Left cardiac atrium (tissue), 4 donors: ENCODE results near the gene PTK7. TPM values are rescaled to one million over a fixed set of nuclear protein-coding genes. Genes with fewer than 3 reads are reported as not detected.
"Not testable (repeated sequence)": the region's sequence is repeated elsewhere in the genome, so short reads cannot be mapped to it uniquely, and the experiment has no call there.

ENCODE experiments used
- ATAC-seq, 2 donors: fragments of 200-7000 bp; cut with Tn5 transposase; one replicate each; pipeline ENCODE4 v1.9.1; 2020; ENCODE audit warnings: mild to moderate bottlenecking in 2 of 2, moderate library complexity in 2 of 2
- DNase-seq: peaks from one replicate; pipeline ENCODE4 v3.0.0-alpha.2; 2020
- intact Hi-C, 2 donors: fragments of 100-400 bp; cut with DNase I; formaldehyde crosslinking; loops; one replicate each; pipeline versions ENCODE4 v1.14.1 to v1.15.1; 2022 to 2023
- total RNA-seq, 2 donors: library from RNA; stranded (reverse); fragmentation: NEBNext Ultra II Directional; extraction: Animal tissue kit (Norgen Biotek cat#: 25700); gene quantifications; one replicate each; pipeline ENCODE4 v1.2.1, GENCODE V29; 2021
- donor health status: DM: no; HTN: yes; CAD: no.
- donor health status: DM: no; HTN: yes; CAD: no; lungs with severe emphysema.
- donor health status: DM: yes; HTN: yes; CAD: no.
- donor health status: Dilated cardiomyopathy.

Gene PTK7
- total RNA-seq, 2 donors from 2014 or later: 6.6 to 7.8 TPM

DNA sequence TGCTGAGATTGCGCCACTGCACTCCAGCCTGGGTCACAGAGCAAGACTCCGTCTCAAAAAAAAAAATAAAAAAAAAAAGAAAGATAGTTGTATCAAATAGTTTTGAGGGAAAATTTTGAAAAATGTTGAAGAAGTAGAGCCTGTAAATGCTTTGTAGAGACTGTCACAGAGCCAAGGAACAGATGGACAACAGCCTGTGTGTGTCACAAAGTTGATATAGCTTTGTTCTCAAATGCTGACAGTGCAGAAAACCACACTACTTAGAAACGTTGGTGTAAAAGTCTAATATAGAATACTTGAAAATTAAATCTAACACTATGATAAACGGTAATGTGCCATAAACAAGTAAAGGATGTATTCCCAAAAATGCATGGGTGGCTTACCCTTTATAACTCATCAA, 25.4 kb downstream of the PTK7 start:
- intact Hi-C loops: no loop called here
- DNase-seq (no peak), ATAC-seq (no peak)

DNA sequence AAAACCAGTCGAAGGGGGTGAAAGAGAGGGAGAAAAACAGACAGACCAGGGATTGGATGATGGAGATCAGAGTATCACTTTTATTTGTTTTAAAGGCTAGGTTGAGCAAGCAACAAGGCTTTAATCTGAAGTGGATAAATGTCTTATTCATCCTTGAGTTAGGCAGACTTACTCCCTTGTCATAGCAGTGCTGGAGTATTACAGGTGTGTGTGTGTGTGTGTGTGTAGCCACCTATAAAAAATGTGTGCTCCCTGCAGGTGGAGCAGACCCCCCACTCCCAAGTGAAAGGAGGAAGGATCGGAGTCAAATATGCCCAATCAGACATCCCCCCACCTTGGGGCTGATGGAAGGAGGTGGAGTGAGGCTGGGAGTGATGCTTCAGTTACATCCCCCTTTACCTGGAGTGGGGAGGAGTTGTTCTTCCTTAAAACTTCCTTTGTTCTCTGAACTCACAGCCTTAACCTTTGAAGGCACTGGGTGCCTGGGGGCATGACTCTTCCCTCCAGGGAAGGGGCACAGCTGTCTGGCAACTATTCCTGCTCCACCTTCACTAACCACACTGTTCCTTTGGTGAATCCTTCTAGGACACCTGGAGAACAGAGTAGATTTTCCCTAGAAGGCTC, 27.3 kb downstream of the PTK7 start:
- DNase-seq: no peak
- intact Hi-C loops: no loop called here
- no peak for ATAC-seq

GRCh38 chr6:43105538-43106222, 29.6 kb downstream of the PTK7 start:
- DNase-seq: no peak
- peak in 1 of 2 donors; percentile 58 for ATAC-seq
- intact Hi-C loops: no loop called here

GRCh38 chr6:43107344-43108062, 31.4 kb downstream of the PTK7 start:
- no peak for DNase-seq
- intact Hi-C loops: no loop called here
- no peak for ATAC-seq

GRCh38 chr6:43113431-43114260, 37.5 kb downstream of the PTK7 start:
- ATAC-seq (peak; percentile 13 to 20), DNase-seq (no peak)
- intact Hi-C loops: no loop called here

- no peak for ATAC-seq
- intact Hi-C loops: no loop called here
- DNase-seq: no peak
Measured at GRCh38 chr6:43115365-43115764, 39.3 kb downstream of the PTK7 start.

- DNase-seq, ATAC-seq, intact Hi-C loops: not testable (repeated sequence)
Measured at GRCh38 chr6:43117466-43117865, 41.4 kb downstream of the PTK7 start.

- no peak for DNase-seq
- ATAC-seq: no peak
- intact Hi-C loops: no loop called here
Measured at GRCh38 chr6:43119482-43119881, 43.4 kb downstream of the PTK7 start.

- DNase-seq (no peak), ATAC-seq (no peak)
- intact Hi-C loops: no loop called here
Measured at GRCh38 chr6:43120101-43120763, 44.1 kb downstream of the PTK7 start.

DNA sequence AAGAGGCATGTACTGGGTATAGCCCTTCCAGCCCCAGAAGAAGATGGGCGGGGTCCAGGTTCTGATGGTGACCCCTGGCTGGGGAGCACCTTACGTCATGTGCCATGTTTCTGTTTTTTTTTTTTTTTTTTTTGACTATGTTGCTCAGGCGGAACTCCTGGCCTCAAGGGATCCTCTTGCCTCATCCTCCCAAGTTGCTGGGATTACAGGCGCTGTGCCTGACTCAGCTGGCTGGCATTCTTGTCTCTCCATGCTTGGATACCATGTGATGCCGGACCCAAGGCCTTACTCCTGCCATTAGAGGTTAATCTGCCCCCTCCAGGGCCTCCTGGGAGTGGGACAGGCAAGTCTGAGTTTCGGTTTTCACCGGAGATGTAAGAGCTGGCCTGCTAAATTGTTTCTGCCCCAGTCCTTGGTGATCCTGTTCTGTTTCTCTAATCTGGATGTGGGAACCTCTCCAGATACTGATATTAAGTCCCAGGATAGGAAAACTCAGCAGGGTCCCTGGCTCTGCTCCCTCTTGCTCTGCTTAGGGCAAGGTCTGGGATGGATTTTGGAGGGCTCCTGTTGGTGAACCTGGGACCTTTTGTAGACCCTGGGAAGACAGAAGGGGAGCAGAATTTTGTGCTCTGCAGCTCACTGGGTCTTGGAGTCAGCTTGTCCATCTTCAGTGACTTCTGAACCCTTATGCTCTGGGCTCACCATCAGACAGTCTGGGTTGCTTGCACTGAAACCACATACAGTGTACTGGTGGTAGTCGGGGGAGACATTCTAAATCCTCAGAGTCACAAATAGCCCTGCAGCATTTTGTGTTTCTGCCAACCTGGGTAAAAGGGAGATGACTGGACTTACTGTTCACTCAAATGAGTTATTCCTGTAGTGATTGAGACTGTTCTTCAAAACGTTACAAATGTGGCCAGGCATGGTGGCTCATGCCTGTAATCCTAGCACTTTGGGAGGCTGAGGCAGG, 45.1 kb downstream of the PTK7 start:
- DNase-seq (peak; percentile 75), ATAC-seq (peak; percentile 77 to 87)
- intact Hi-C loops: no loop called here

GRCh38 chr6:43122146-43122545, 46.0 kb downstream of the PTK7 start:
- intact Hi-C loops: no loop called here
- DNase-seq: no peak

GRCh38 chr6:43123461-43124314, 47.6 kb downstream of the PTK7 start:
- intact Hi-C loops: no loop called here
- ATAC-seq: no peak
- DNase-seq: no peak

More at GRCh38 chr6:43122146-43122545, 46.0 kb downstream of the PTK7 start:
- ATAC-seq: no peak

- no peak for DNase-seq
- ATAC-seq: no peak
- intact Hi-C loops: no loop called here
Measured at GRCh38 chr6:43124481-43124880, 48.4 kb downstream of the PTK7 start.

- ATAC-seq: no peak
- intact Hi-C loops: no loop called here
- no peak for DNase-seq
Measured at GRCh38 chr6:43125119-43125518, 49.0 kb downstream of the PTK7 start.

DNA sequence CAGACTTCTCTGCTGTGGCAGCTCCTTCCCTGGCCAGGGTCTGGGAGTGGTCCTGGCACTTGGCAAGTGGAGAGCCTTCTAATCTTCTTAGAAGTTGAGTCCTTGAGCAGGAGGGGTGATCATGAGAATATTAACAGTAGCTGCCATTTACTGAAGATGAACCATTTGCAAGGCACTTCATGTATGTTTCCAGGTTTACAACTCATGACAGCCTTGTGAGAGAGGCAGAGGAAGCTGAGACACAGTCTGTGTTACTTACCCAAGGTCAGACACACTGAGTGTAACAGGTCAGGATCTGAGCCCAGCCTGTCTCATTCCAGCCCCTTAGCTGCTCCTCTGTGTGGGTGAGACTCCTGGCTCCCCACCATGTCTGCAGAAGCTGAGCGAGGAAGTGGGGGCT, 49.4 kb downstream of the PTK7 start:
- DNase-seq (no peak), ATAC-seq (no peak)
- intact Hi-C loops: no loop called here

GRCh38 chr6:43127180-43127579, 51.1 kb downstream of the PTK7 start:
- DNase-seq (no peak), ATAC-seq (no peak)
- intact Hi-C loops: no loop called here

GRCh38 chr6:43127877-43128276, 51.8 kb downstream of the PTK7 start:
- intact Hi-C loops: no loop called here
- DNase-seq: no peak
- ATAC-seq: peak in 1 of 2 donors; percentile 20
